Measurements from ENCODE around the gene WDR18. TPM values are rescaled to one million over a fixed set of nuclear protein-coding genes. Genes with fewer than 3 reads are reported as not detected.

Gene WDR18
- total and polyA plus RNA-seq, 8 donors, result 12.3 to 84.8 (median 23.3) TPM

DNA sequence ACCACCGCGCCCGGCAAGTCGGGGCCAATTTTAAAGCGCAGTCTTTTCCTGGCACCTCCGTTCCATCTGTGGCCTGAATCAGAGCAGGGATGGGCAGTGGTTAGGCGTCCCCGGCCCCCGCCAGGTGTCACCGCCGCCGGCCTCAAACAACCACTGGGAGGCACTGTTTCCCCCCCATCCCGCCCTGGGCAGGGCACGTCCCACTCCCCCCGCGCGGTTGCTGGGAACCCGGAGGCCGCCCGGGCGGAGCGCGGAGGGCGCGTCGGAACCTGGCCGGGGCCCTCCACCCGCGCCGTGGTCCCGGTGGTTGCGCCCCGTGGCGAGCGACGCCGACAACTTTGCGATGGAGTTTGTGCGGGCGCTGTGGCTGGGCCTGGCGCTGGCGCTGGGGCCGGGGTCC, 15.9 kb downstream of the WDR18 start, which contains the start of gene GRIN3B:
GRIN3B (plus strand) TSS at position 325 of the 400 bp plus-strand sequence; CDS start at position 344, 19 bp downstream.
- no peaks in the 10 kb centered on the region for H3K36me3 ChIP-seq
- DNase-seq (peak in 5 of 6 donors; percentile 48 to 82 (median 71)), FAIRE-seq (no peak), ATAC-seq (peak; percentile 27 to 65 (median 40))
- WGBS, 2 donors, result 2 to 3% methylated on average over 31 to 43 of the region's 43 CpGs
- H3K4me1 ChIP-seq, result no peaks in the 10 kb centered on the region
- intact Hi-C loops (cut with DNase I), result no loop called here
- peaks cover 0 to 16% (median 2%) of the 10 kb centered on the region in 4 donors for H3K27me3 ChIP-seq
- H3K4me3 ChIP-seq, result peak within 1 kb of the TSS in 1 of 4 donors; percentile 30
- TF ChIP-seq, protein P1, sequence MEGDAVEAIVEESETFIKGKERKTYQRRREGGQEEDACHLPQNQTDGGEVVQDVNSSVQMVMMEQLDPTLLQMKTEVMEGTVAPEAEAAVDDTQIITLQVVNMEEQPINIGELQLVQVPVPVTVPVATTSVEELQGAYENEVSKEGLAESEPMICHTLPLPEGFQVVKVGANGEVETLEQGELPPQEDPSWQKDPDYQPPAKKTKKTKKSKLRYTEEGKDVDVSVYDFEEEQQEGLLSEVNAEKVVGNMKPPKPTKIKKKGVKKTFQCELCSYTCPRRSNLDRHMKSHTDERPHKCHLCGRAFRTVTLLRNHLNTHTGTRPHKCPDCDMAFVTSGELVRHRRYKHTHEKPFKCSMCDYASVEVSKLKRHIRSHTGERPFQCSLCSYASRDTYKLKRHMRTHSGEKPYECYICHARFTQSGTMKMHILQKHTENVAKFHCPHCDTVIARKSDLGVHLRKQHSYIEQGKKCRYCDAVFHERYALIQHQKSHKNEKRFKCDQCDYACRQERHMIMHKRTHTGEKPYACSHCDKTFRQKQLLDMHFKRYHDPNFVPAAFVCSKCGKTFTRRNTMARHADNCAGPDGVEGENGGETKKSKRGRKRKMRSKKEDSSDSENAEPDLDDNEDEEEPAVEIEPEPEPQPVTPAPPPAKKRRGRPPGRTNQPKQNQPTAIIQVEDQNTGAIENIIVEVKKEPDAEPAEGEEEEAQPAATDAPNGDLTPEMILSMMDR (IDR thresholded peaks at IDR 0.05), result peak in 3 of 4 donors; percentile 13 to 29 (median 21)
- H3K27ac ChIP-seq, result no peak within 1 kb of the TSS
- no peaks in the 10 kb centered on the region for H3K9me3 ChIP-seq

DNA sequence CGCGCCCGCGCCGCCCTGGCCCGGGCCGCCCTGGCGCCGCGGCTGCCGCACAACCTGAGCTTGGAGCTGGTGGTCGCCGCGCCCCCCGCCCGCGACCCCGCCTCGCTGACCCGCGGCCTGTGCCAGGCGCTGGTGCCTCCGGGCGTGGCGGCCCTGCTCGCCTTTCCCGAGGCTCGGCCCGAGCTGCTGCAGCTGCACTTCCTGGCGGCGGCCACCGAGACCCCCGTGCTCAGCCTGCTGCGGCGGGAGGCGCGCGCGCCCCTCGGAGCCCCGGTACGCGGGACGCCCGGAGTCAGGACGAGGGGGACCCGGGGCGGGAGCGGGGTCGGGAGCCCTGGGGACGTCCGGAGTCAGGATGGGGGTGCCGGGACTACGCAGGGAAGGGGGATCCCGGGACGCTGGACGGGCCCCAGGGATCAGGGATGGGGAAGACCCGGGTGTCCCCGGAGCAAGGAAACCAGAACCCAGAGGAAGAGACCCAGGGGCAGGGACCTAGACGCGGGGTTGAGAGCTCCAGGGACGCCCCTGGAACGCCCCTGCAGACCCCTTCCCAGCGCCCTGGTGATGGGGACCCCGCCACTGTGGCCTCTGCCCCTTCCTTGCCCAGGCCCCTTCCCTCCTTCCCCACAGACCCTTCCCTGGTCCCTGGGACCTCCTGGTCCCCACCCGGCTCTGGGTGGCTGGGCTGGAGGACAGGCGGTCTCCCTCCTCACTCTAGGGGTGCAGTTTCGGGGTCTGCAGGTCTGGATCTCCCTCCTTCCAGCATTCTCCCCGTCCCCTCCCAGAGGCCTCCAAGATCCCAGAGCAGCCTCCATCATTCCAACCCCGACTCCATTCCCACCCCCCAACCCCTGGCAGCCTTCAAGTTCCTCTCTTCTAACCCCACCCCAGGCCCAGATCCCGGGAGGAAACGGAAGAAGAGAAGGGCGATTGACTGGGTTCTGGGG, 16.7 kb downstream of the WDR18 start:
- intact Hi-C loops (cut with DNase I), result no loop called here
- H3K27me3 ChIP-seq, result peaks cover 0 to 13% (median 2%) of the 10 kb centered on the region in 4 donors
- FAIRE-seq (no peak), DNase-seq (peak in 1 of 6 donors; percentile 75), ATAC-seq (no peak)
- WGBS, 2 donors, result 5% methylated on average over 63 to 73 of the region's 73 CpGs
- H3K4me3 ChIP-seq, result peak overlapping the region in 1 of 4 donors; percentile 30
- no peaks in the 10 kb centered on the region for H3K36me3 ChIP-seq
- H3K4me1 ChIP-seq, result no peaks in the 10 kb centered on the region
- no peak overlapping the region for H3K27ac ChIP-seq
- TF ChIP-seq, protein P1 (IDR thresholded peaks at IDR 0.05), result no peak
- no peaks in the 10 kb centered on the region for H3K9me3 ChIP-seq

DNA sequence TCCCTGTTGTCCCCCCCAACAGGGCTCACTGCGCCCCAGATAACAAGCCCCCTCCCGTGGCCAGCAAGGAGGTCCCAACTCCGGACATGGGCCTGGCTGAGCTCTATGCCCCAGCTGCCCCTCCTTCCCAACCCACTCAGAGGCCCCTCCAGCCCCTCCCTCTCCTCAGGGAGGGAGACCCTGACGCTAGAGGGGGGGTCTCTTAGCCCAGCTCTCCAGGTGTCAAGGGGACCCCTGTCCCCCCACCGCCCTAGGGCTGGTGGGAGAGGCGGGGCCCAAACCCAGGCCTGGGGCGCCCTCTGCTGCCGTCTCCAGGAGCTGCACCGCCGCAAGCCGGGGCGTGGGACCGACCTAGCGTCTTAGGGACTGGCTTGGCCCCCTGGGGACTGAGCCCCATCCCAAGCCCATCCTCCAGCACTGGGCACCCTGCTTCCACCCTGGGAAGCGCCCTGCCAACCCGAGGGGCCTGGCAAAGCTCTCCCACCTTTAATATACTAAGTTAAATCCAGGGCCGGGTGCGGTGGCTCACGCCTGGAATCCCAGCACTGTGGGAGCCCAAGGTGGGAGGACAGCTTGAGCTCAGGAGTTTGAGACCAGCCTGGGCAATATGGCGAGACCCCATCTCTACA, 17.5 kb downstream of the WDR18 start:
- ATAC-seq, result peak; percentile 53 to 86 (median 79)
- no peak overlapping the region for H3K27ac ChIP-seq
- H3K4me3 ChIP-seq, result no peak overlapping the region
- no peaks in the 10 kb centered on the region for H3K36me3 ChIP-seq
- H3K4me1 ChIP-seq, result no peaks in the 10 kb centered on the region
- no peak for FAIRE-seq
- WGBS, 2 donors, result 12% methylated on average over 19 to 20 of the region's 20 CpGs
- intact Hi-C loops (cut with DNase I), result no loop called here
- H3K9me3 ChIP-seq, result no peaks in the 10 kb centered on the region
- DNase-seq, result peak in 4 of 6 donors; percentile 56 to 89 (median 78)
- H3K27me3 ChIP-seq, result peaks cover 0 to 9% (median 2%) of the 10 kb centered on the region in 4 donors
- TF ChIP-seq, protein P1 (IDR thresholded peaks at IDR 0.05), result peak; percentile 78 to 87 (median 83)

DNA sequence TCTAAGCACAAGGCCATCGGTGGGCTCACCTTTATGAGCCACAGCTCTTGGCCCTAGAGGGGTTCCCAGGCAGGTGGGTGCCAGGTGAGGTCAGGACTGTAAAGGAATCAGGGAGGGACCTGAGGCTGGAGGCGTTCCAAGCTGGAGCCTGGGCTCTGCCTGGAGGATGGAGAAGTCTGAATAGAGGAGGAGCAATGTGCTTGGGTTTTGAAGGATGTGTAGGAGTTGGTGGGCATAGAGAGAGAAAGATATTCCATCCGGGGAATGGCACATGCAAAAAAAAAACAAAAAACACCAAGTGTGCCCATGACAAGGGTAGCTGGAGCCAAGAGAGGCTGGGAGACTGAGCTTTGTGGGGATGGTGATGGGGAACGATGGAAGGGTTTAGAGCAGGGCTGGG, 18.5 kb downstream of the WDR18 start:
- 70% methylated on average over 4 of the region's 4 CpGs for WGBS, 2 donors
- Histone ChIP-seq H3K4me3 (no peak overlapping the region), H3K27me3 (peaks cover 0 to 9% (median 2%) of the 10 kb centered on the region in 4 donors), H3K4me1 (no peaks in the 10 kb centered on the region), H3K27ac (no peak overlapping the region), H3K9me3 (no peaks in the 10 kb centered on the region), H3K36me3 (no peaks in the 10 kb centered on the region)
- TF ChIP-seq, protein P1 (IDR thresholded peaks at IDR 0.05), result no peak
- DNase-seq (peak in 1 of 6 donors; percentile 51), ATAC-seq (no peak), FAIRE-seq (no peak)
- intact Hi-C loops (cut with DNase I), result no loop called here
